ENCODE results near the gene GTF3C1. TPM values are rescaled to one million over a fixed set of nuclear protein-coding genes. Genes with fewer than 3 reads are reported as not detected.

GTF3C1 gene
- total and polyA plus RNA-seq, 2 experiments from 2014 or later: 82.9 to 162 TPM

DNA sequence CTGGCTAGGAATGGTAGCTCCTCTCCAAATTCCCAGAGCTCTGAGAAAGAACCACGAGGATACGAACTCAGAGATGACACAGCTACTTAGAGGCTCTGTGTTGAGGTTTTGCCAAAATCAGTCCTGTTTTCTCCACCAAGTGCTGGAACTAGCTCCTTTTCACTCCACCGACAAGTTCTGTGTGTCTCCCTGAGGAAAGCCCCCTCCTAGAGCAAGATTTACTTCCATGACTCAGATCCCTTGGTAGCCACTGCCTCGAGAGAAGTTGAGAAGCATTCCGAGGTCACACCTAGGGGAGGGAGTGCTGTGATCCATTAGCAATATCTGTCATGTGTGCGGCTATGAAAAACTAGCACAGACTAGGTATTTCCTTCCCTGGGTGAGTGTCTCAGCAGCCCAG lies 117.2 kb downstream of the GTF3C1 start:
- H3K4me1 ChIP-seq (ENCODE audit: low read depth): no peaks in the 10 kb centered on the region
- no peaks in the 10 kb centered on the region for H3K36me3 ChIP-seq
- no peak overlapping the region for H3K4me3 ChIP-seq
- peak in 1 of 2 donors; percentile 41 for DNase-seq (ENCODE audit: low read depth in 1 of 2, low spot score in 1 of 2)
- H3K9me3 ChIP-seq (ENCODE audit: low read depth): no peaks in the 10 kb centered on the region
- H3K27ac ChIP-seq: no peak overlapping the region
- TF ChIP-seq, protein P1, sequence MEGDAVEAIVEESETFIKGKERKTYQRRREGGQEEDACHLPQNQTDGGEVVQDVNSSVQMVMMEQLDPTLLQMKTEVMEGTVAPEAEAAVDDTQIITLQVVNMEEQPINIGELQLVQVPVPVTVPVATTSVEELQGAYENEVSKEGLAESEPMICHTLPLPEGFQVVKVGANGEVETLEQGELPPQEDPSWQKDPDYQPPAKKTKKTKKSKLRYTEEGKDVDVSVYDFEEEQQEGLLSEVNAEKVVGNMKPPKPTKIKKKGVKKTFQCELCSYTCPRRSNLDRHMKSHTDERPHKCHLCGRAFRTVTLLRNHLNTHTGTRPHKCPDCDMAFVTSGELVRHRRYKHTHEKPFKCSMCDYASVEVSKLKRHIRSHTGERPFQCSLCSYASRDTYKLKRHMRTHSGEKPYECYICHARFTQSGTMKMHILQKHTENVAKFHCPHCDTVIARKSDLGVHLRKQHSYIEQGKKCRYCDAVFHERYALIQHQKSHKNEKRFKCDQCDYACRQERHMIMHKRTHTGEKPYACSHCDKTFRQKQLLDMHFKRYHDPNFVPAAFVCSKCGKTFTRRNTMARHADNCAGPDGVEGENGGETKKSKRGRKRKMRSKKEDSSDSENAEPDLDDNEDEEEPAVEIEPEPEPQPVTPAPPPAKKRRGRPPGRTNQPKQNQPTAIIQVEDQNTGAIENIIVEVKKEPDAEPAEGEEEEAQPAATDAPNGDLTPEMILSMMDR (IDR thresholded peaks at IDR 0.05; ENCODE audit: low read depth, low read length): no peak
- H3K27me3 ChIP-seq: no peaks in the 10 kb centered on the region

- no peak for DNase-seq (ENCODE audit: low read depth in 1 of 2, low spot score in 1 of 2)
- Histone ChIP-seq H3K27ac (no peak overlapping the region), H3K4me1 (ENCODE audit: low read depth) (no peaks in the 10 kb centered on the region), H3K27me3 (no peaks in the 10 kb centered on the region), H3K36me3 (no peaks in the 10 kb centered on the region), H3K4me3 (no peak overlapping the region), H3K9me3 (ENCODE audit: low read depth) (no peaks in the 10 kb centered on the region)
- TF ChIP-seq, protein P1 (IDR thresholded peaks at IDR 0.05; ENCODE audit: low read depth, low read length): no peak
Measured at GRCh38 chr16:27431773-27432532, 117.8 kb downstream of the GTF3C1 start.

GRCh38 chr16:27430923-27431484 lies 118.7 kb downstream of the GTF3C1 start:
- TF ChIP-seq, protein P1 (IDR thresholded peaks at IDR 0.05; ENCODE audit: low read depth, low read length): no peak
- Histone ChIP-seq H3K4me1 (ENCODE audit: low read depth) (no peaks in the 10 kb centered on the region), H3K36me3 (no peaks in the 10 kb centered on the region), H3K9me3 (ENCODE audit: low read depth) (no peaks in the 10 kb centered on the region), H3K27me3 (no peaks in the 10 kb centered on the region), H3K27ac (no peak overlapping the region), H3K4me3 (no peak overlapping the region)
- peak in 1 of 2 donors; percentile 26 for DNase-seq (ENCODE audit: low read depth in 1 of 2, low spot score in 1 of 2)

DNA sequence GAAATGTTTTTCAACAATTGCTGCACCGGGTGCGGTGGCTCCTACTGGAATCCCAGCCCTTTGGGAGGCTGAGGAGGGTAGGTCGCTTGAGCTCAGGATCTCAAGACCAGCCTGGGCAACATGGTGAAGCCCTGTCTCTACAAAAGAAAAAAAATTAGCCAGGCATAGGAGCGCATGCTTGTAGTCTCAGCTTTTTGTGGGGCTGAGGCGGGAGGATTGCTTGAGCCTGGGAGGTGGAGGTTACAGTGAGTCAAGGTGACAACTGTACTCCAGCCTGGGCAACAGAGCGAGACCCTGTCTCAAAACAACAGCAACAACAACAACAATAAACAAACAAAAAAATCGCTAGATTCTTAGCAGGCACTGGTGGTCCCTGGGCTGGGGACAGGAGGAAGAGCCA lies 119.2 kb downstream of the GTF3C1 start:
- H3K9me3 ChIP-seq (ENCODE audit: low read depth): no peaks in the 10 kb centered on the region
- no peaks in the 10 kb centered on the region for H3K27me3 ChIP-seq
- no peak overlapping the region for H3K27ac ChIP-seq
- no peak overlapping the region for H3K4me3 ChIP-seq
- no peaks in the 10 kb centered on the region for H3K4me1 ChIP-seq (ENCODE audit: low read depth)
- TF ChIP-seq, protein P1 (IDR thresholded peaks at IDR 0.05; ENCODE audit: low read depth, low read length): no peak
- no peak for DNase-seq (ENCODE audit: low read depth in 1 of 2, low spot score in 1 of 2)
- no peaks in the 10 kb centered on the region for H3K36me3 ChIP-seq

DNA sequence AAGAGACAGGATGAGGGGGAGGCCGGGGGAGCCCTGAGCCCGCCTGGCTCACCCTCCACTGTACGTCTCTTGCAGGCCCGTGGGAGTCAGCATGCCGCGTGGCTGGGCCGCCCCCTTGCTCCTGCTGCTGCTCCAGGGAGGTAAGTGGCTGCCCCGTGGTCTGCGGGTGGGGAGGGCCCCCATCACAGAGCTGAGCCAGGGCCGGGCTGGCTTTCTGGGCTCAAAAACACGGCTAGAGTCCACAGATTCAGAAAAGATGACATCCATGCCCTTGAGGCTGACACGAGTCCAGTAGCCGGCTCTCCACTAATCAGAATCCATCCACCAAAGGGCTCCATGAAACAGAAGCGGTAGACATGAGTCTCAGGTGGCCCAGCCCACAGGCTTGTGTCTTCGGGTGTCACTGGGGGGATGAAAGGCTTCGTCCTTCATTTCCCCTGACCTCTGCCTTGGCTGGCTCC lies 119.7 kb downstream of the GTF3C1 start:
- DNase-seq (ENCODE audit: low read depth in 1 of 2, low spot score in 1 of 2): peak in 1 of 2 donors; percentile 7
- Histone ChIP-seq H3K36me3 (no peaks in the 10 kb centered on the region), H3K4me3 (no peak overlapping the region), H3K27ac (no peak overlapping the region), H3K4me1 (ENCODE audit: low read depth) (no peaks in the 10 kb centered on the region), H3K9me3 (ENCODE audit: low read depth) (no peaks in the 10 kb centered on the region), H3K27me3 (no peaks in the 10 kb centered on the region)
- TF ChIP-seq, protein P1 (IDR thresholded peaks at IDR 0.05; ENCODE audit: low read depth, low read length): no peak

Measured in cardiac muscle cell (in vitro differentiated cells and primary cell).